NCI-H1105 treated with DMSO at 0.1 percent for 48 hours (cell line): ENCODE data around the gene PLXNA1.

Experiments
- DNase-seq: peaks from one replicate; lab custom pipeline; 2025; lab: John Stamatoyannopoulos, UW

PLXNA1 gene

DNA sequence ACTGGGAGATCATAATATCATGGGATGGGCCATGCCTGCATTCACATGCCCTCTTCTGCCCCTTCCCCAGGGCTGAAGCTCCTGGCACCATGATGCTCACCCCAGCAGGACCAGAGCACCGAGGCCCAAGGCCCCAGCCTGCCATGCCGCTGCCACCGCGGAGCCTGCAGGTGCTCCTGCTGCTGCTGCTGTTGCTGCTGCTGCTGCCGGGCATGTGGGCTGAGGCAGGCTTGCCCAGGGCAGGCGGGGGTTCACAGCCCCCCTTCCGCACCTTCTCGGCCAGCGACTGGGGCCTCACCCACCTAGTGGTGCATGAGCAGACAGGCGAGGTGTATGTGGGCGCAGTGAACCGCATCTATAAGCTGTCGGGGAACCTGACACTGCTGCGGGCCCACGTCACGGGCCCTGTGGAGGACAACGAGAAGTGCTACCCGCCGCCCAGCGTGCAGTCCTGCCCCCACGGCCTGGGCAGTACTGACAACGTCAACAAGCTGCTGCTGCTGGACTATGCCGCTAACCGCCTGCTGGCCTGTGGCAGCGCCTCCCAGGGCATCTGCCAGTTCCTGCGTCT lies 5.6 kb downstream of the PLXNA1 start:
- no peak for DNase-seq

DNA sequence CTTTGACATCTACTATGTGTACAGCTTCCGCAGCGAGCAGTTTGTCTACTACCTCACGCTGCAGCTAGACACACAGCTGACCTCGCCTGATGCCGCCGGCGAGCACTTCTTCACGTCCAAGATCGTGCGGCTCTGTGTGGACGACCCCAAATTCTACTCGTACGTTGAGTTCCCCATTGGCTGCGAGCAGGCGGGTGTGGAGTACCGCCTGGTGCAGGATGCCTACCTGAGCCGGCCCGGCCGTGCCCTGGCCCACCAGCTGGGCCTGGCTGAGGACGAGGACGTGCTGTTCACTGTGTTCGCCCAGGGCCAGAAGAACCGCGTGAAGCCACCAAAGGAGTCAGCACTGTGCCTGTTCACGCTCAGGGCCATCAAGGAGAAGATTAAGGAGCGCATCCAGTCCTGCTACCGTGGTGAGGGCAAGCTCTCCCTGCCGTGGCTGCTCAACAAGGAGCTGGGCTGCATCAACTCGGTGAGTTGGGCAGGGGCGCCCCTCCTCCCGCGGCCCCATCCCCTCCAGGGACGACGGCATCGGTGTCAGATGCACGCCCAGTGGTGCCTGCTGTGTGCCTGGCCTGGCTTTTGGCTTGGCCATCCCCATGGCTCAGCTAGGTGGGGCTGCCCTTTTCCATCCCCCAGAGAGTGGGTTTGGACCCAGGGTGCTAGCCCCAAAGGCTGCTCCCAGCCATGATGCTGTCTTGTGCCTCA lies 6.6 kb downstream of the PLXNA1 start:
- DNase-seq, result no peak

DNA sequence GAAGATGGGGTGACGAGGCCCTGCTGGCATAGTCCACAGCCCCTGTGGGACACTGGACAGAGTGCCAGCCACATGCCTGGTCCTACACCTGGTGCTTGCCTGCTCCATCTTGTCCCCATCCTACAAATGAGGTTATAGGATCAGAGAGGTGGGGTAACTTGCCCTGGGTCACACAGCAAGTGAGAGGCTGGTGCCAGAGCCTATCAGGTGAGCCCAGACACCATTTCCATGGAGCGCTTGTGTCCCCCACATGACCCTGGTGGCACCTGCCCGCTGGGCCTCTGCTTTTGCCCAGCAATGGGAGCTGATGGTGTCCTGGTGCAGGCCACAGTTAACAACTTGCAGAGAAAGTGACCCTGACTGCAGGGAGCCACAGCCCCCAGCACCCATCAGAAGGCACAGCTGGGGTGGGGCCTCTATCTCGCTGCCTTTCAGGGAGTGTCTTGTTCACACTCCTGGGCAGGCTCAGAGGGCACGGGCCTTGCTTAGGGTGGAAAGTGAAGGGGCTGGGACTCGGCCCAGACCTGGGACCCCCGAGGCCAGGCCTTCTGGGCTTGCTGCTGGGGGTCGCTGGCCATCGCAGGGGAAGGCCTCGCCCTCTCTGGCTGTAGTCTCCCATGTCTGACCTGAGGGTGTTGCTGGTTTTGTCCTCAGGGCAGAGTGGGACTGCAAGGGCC lies 7.2 kb downstream of the PLXNA1 start:
- no peak for DNase-seq

DNA sequence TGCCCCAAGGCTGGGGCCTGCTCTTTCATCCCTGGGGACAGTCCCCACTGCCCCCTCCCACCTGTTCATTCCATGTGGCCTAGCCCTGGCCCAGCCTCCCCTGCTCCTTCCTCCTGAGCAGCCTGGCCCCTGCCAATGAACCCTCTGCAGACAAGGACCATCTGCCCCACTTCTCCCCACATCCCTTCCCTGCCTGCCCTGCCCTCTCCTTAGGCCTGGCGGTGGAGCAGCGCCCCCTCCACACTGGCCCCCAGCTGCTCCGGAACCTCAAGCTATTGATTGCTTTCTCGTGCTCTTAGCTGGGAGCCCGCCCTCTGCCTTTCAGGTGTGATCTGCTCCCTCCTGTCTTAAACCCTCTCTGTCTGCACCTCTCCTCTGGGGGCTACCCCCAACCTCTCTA lies 8.0 kb downstream of the PLXNA1 start:
- DNase-seq, result no peak

DNA sequence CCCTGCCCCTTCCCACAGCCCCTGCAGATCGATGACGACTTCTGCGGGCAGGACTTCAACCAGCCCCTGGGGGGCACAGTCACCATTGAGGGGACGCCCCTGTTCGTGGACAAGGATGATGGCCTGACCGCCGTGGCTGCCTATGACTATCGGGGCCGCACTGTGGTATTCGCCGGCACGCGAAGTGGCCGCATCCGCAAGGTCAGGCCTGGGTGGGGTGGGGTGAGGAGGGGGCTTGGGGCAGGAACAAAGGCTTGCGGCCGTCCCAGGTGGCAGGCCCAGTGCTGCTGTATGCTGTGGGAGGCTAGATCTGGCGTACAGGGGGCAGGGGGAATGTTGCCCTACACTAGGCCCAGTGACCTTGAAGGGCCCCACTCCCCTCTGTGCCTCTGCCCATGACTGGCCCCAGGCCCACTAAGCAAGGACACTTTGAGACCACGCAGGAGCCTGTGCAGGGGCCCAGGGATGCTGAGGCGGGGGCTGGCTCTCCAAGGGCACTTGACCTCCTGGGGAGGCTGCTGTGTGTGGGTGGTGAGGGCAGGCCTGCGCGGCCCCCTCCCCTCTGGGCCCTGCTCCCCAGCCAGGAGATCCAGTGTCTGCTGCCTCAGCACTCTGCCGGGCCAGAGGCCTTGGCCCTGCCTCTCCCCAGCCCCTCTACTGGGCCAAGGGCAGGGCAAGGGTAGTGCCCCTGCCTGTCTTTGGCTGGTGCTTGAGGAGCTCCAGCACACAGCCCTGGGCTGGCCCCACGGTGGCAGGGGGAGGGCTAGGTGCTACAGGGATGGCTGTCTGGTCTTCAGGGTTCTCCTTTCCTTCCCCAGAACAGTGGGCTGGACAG lies 8.7 kb downstream of the PLXNA1 start:
- no peak for DNase-seq

DNA sequence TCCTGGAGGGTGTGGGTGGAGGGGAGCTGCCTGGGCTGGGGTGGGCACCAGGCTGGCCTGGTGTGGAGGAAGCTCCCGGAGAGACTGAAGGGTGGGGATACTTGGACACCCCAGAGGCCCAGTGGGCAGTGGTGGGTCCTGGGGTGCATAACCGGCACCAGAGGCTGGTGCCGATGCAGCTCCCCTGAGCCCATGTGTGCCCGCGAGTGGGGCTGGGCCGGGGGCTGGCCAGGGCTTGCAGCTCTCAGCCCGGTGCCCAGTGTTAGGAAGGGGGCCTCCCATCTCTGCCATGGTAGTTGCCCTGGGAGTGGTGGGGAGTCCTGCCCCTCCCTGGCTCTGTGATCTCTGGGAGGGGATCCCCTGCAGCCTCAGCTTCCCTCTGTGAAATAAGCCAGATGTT lies 9.3 kb downstream of the PLXNA1 start:
- no peak for DNase-seq

DNA sequence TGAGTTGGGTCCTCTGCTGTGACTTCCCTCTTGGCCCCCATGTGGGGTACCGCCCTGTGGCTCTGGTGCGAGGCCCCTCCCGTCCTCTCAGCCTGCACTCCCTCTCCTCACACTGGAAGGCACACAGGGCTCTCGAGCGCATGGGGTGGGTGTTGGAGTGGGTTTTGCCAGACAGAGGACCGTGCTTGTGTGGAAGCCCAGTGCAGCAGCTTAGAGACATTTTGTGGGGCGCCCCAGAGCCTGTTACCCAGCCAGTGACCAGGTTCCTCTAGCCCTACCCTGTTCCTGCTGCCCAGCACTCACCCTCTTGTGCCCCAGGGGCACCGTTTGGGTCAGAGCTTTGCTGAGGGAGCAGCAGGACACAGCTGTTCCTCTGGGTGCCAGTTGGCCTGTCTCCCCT lies 9.9 kb downstream of the PLXNA1 start:
- DNase-seq, result no peak

DNA sequence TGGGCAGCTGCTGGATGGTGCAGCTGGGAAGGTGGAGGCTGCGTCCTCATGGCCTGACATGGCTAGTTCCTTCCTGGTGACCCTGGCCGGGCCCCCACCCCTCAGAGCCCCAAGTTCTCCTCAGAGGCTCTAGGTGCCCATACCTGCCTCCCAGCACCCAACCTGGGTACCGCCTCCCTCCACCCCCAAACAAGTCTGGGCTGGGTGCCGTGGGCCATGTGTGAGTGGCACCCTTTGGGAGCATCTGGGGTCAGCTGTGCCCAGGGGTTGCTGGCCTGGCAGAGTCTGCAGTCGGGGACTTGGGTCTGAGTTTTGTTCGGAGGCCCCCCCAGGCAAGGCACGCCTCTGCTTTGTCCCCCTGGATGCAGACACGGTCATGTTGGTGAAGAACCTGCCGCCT lies 10.5 kb downstream of the PLXNA1 start:
- no peak for DNase-seq

DNA sequence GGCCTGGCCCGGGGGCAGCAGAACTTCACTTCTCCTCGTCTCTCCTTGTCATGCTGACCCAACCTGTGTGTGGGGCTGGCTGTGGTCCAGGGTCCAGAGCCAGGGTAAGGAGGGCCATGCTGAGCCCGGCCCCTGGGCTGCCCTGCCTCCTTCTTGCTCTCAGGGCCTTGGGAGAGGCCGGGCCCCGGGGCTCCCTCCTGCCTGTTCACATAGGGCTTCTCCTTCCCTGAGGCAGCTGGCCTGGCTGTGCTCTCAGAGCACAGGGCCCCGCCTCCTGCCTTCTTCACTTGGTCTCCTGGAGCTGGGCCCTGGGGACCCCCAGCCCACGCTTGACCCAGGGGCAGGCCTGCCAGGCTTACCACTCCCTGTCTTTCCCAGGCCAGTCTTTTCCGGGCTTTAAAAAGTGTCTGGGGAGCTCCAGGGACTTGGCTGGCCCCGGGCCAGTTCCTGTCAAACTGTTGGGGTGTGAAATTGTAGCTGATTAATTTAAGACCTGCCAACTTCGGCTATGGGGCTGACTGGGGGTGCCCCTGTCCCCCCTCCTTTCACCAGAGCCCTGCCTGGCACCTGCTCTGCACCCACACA lies 11.8 kb downstream of the PLXNA1 start:
- DNase-seq, result no peak

DNA sequence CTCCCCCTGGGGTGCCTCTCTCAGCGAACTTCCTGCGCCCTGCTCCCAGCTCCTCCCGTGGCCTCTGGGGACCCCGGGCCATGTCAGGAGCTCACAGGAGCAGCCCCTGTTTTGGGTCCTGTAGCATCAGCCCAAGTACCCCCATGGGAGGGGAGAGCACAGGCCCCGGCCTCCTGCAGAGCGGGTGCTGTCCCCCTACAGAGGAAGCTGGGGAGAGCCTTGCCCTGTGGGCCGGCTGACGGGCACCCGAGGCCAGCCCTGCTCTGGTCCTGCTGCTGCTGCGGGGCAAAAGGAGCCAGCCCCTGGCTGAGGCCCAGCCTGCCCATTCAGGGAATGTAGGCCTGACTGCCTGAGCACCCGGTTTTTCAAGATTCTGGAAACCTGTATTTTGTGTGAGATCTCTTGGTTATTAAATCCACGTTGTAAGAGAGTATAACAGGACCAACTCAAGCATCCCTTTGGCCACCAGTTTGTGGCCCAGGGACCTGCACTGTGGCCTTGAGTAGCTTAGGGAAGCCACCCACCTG lies 12.4 kb downstream of the PLXNA1 start:
- DNase-seq, result no peak

DNA sequence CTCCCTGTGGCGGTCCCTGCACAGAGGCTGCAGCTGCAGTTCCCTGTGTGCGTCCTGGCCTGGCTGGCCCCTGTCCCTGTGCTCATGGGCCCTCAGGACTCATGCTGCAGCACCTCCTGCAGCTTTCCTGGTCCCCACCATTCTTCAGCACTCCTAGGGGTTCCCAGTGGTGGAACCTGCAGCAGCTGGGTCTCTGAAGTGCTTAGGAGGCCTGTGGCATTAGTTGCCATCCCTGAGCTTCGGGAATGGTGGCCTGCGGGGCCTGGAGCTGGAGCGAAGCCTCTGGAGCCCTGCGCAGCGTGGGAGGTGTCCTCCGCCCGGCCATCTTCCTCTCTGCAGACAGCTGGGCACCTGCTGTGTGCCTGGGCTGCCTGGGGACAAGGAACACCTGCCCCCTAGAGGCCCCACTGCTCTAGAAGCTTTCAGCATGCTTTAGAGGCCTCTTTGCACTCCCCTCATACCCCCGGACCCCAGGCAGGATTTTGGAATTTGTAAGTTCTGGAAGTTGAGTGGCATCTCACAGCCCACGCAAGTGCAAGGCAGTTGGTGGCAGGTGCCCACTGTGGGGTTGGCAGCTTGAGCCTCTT lies 13.1 kb downstream of the PLXNA1 start:
- no peak for DNase-seq

DNA sequence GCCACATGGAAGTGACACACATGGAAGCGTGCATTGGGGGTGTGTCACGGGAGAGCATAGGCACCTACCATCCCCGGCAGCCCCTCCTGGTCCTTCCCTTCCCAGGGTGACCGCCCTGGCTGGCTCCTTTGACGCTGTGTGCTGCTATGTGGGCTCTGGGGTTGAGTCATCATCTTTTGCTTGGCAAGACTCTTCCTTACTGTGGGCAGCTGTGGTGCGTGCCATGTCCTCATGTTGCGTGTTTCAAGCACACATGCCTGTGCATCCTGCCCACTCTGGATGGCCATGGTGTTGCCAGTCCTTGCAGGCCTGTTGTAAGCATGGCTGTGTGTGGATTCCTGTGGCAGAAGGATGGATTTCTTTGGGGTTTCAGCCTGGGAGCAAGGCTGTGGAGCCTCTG lies 14.0 kb downstream of the PLXNA1 start:
- DNase-seq, result no peak

DNA sequence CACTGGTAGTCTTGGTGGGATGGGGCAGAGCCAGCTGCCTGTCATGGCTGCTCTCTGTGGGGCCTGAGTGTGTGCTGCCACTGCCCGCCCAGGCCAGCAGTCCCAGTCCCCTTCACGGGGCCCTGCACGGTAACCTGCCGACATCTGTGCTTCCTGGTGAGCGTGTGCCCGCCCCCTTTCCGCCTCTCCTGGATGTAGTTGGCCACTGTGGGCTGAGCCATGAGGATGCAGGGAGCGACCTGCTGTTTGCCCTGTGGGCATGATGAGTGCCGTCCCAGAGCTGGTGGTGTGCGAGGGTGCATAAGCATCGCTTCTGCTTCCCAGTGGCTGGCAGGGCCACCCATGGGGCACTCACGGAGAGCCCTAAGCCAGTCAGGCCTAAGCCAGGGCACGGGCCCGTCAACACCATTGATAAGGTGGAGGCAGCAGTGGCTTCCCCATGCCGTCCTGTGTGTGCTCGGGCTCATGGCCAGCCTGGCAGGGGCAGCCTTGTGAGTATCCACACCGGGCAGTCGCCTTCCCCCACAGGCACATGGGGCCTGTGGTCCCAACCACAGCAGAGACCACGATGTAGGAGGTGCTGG lies 14.6 kb downstream of the PLXNA1 start:
- no peak for DNase-seq

DNA sequence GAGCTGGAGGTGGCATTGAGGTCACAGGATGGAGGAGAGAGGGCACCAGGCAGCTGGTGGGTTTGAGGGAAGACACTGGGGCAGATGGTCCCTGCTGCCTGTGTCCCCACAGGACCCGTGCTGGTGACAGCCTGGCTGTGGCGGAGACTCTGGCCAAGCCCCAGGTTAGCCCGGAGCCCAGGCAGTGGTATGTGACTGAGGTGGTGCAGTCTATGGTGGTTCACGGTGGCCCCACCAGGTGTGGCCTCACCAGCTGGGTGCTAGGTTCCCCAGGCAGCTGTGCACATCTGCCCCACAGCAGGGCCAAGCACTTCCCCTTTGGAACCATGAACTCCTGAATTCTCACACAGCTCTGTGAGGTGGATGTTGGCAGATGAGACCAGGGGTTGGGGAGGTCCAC lies 15.4 kb downstream of the PLXNA1 start:
- no peak for DNase-seq

DNA sequence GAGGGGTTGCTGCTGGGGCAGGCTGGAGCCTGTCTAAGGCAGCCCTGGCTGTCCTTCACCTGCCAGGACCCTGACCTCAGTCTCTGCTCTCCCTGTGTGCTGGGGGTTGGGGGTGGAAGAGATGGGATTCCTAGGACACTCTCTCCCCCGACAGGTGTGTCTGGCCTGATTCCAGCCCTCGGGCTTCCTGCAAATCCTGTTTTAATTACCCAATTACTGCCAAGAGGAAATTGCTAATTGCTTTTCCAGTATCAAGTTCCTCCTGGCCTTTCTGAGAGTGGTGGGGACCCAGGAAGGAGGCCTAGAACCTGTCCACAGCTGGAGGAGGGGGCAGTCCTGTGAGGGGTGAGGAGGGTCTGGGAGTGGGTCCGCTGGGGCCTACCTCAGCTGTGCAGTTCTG lies 15.8 kb downstream of the PLXNA1 start:
- DNase-seq, result peak; percentile 96

DNA sequence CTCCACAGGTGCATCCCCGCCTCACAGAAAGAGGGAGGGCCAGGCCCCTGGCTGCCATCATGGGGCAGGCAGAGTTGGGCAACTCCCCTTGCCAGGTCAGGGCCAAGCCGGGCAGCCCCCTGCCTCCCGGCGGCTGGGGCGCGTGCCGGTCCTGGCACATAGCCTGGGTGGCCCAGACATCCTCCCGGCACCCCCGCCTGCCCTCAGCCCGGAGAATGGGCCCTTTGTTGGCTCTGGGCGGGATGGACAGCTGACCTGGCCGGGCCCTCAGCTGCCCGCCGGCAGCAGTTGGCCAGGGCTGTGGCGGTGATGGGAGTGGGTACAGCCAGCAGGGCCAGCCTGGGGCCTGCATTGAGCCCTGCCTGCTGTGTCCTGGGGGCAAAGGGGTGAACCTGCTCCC lies 16.5 kb downstream of the PLXNA1 start:
- no peak for DNase-seq

DNA sequence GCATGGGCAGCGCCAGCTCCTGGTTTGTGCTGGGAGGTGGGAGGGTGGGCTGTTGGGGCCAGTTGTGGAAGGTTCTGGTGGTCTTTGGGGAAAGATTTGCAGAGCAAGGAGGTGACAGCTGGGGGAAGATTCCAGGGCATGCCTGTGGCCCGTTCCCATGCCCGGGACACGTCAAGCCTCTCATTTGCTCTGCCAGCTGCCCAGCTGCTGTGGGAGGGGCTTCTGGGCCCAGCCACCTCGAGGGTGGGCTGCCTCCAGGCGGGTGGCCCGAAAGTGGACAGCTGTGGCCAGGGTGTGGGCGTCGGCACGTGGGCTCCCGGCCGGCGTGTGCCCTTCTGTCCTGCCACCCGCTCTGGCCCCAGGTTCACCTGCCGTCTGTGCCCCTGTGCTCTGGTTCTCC lies 17.2 kb downstream of the PLXNA1 start:
- no peak for DNase-seq

DNA sequence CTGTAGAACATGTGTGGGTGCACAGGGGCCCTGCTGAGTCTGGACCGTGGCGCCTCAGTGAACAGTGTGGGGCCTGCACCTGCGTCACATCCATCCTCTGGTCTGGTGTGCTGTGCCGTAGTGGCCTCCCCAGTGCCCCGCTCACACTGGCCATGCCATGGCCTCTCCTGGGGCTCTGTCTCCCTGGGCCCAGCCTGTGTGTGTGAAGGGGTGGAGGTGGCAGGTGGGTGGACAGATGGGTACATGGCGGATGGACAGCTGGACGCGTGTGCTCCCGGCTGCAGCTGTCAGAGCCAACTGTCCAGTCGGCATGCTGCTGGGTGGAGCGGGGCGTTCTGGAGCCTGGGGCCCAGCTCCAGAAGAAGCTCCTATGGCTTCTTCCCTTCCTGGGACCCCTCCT lies 17.8 kb downstream of the PLXNA1 start:
- DNase-seq, result no peak

DNA sequence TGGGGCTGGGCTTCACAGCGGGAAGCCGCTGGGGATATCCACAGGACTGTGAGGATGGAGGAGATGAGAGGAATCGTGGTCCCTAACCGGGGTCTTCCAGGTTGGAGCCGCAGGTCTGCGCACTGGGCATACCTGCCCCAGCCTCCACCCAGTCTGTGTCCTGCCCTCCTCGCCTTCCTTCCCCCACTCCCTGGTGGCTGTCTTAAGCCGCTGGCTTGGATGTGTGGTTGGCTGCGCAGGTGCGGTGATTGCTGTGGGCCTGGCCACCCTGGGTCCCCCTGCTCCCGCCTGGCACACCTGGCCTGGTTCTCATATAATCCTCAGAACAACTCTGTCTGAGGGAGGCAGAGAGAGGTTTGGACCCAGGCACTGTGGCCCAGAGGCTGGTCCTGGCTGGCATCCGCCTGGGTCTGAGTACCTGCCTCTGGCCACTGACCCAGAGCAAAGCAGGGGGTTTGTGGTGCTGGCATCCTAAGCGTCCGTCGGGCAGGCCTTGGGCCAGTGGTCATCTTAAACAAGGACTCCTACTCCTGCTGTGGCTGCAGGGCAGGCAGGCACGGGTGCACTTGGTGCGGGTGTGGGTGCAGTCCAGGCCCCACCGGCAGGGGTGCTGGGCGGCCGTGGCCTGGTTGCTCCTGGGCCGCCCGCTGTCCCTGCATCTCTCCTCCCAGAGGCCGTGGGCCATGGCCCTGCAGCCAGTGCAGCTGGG lies 18.7 kb downstream of the PLXNA1 start:
- DNase-seq, result no peak
